IMR-90 (cell line): ENCODE data around the gene TRPM8. TPM values are rescaled to one million over a fixed set of nuclear protein-coding genes. Genes with fewer than 3 reads are reported as not detected.
A peak's percentile ranks its signal among the peaks of the same experiment; 100 is the strongest.

Experiments
- ATAC-seq: fragments of 200-7000 bp; cut with Tn5 transposase; 2 replicates; pipeline ENCODE4 v1.9.1; 2020; ENCODE audit warnings: low read depth, mild to moderate bottlenecking, moderate library complexity
- BruUV-seq: library from RNA; stranded (reverse); fragments of 400-500 nt; replicated peaks from 2 replicates; lab custom pipeline; 2021; lab: Mats Ljungman, UMichigan
- CTCF ChIA-PET: fragments of 300-600 bp; formaldehyde crosslinking; extraction: SDS; loops from one replicate; lab custom pipeline; 2021; ENCODE audit warnings: antibody characterized with exemption; lab: Yijun Ruan, JAX
- POLR2A ChIA-PET: fragments of 300-600 bp; sonication (Branson Sonifier 250); formaldehyde crosslinking; loops from one replicate; lab custom pipeline; 2022; ENCODE audit warnings: antibody characterized with exemption; ENCODE audit not compliant: unreplicated experiment; lab: Charles Lee
- DNase-seq: peaks from one replicate; pipeline ENCODE4 v3.0.0; 2013
- H2AFZ ChIP-seq: replicated peaks from 2 replicates; pipeline ENCODE3; 2013; ENCODE audit warnings: low read length, mild to moderate bottlenecking; ENCODE audit not compliant: poor library complexity
- H2AK5ac ChIP-seq: 2 replicates; pipeline ENCODE4 v1.6.1; 2013; ENCODE audit warnings: low read depth, low read length, inconsistent platforms
- H2AK9ac ChIP-seq: replicated peaks from 2 replicates; pipeline ENCODE3; 2013; ENCODE audit warnings: mild to moderate bottlenecking, low read depth, low read length, moderate library complexity; ENCODE audit not compliant: poor library complexity
- H2BK120ac ChIP-seq: 2 replicates; pipeline ENCODE4 v1.6.1; 2013; ENCODE audit warnings: low read depth, low read length, inconsistent platforms
- H2BK15ac ChIP-seq: 3 replicates; pipeline ENCODE4 v1.6.1; 2013; ENCODE audit warnings: low read depth, low read length, inconsistent platforms
- H2BK20ac ChIP-seq: 2 replicates; pipeline ENCODE4 v1.6.1; 2013; ENCODE audit warnings: low read depth, mild to moderate bottlenecking, inconsistent platforms, low read length, moderate library complexity
- H2BK5ac ChIP-seq: 2 replicates; pipeline ENCODE4 v1.6.1; 2013; ENCODE audit warnings: mild to moderate bottlenecking, low read depth, low read length, inconsistent platforms; ENCODE audit not compliant: poor library complexity, severe bottlenecking
- H3K14ac ChIP-seq: replicated peaks from 2 replicates; pipeline ENCODE4 v1.6.1; 2013; ENCODE audit warnings: low read depth, low read length, inconsistent platforms
- H3K18ac ChIP-seq: 2 replicates; pipeline ENCODE4 v1.6.1; 2013; ENCODE audit warnings: low read depth, low read length, control low read depth
- H3K23ac ChIP-seq: 2 replicates; pipeline ENCODE4 v1.6.1; 2013; ENCODE audit warnings: low read depth, low read length, inconsistent platforms
- H3K27ac ChIP-seq: 2 replicates; pipeline ENCODE4 v1.5.1; 2013; ENCODE audit warnings: mild to moderate bottlenecking, control low read depth, low read length; ENCODE audit not compliant: insufficient read depth
- H3K27me3 ChIP-seq: 2 replicates; pipeline ENCODE4 v1.6.1; 2013; ENCODE audit warnings: low read length; ENCODE audit not compliant: control insufficient read depth, insufficient read depth
- H3K36me3 ChIP-seq: 2 replicates; pipeline ENCODE4 v1.6.1; 2013; ENCODE audit warnings: low read length, mixed read lengths; ENCODE audit not compliant: control insufficient read depth, insufficient read depth
- H3K4ac ChIP-seq: 2 replicates; pipeline ENCODE4 v1.6.1; 2013; ENCODE audit warnings: low read depth, low read length, inconsistent platforms
- H3K4me1 ChIP-seq: 2 replicates; pipeline ENCODE4 v1.6.1; 2013; ENCODE audit warnings: low read length, mixed read lengths; ENCODE audit not compliant: control insufficient read depth, insufficient read depth
- H3K4me2 ChIP-seq: 2 replicates; pipeline ENCODE4 v1.6.1; 2013; ENCODE audit warnings: low read depth, mild to moderate bottlenecking, control low read depth, low read length, moderate library complexity
- H3K4me3 ChIP-seq: 2 replicates; pipeline ENCODE4 v1.5.1; 2013; ENCODE audit warnings: low read depth, mild to moderate bottlenecking, control low read depth, low read length, moderate library complexity; ENCODE audit not compliant: insufficient read depth
- H3K56ac ChIP-seq: 2 replicates; pipeline ENCODE4 v1.6.1; 2013; ENCODE audit warnings: low read length, inconsistent platforms; ENCODE audit not compliant: insufficient read depth; ENCODE audit errors: extremely low read depth
- H3K79me1 ChIP-seq, 2 experiments: 2 replicates each; pipeline ENCODE4 v1.6.1; 2013; ENCODE audit warnings: low read length in 2 of 2, inconsistent platforms in 1 of 2, low read depth in 1 of 2
- H3K9ac ChIP-seq: 2 replicates; pipeline ENCODE4 v1.6.1; 2013; ENCODE audit warnings: low read depth, low read length, control low read depth
- H3K9me1 ChIP-seq: 2 replicates; pipeline ENCODE4 v1.6.1; 2013; ENCODE audit warnings: low read length, inconsistent platforms; ENCODE audit not compliant: insufficient read depth
- H3K9me3 ChIP-seq: 2 replicates; pipeline ENCODE4 v1.6.1; 2013; ENCODE audit warnings: low read length; ENCODE audit not compliant: control insufficient read depth, insufficient read depth
- H4K20me1 ChIP-seq: 2 replicates; pipeline ENCODE4 v1.6.1; 2013; ENCODE audit warnings: low read length, inconsistent platforms; ENCODE audit not compliant: insufficient read depth
- H4K5ac ChIP-seq: 2 replicates; pipeline ENCODE4 v1.6.1; 2013; ENCODE audit warnings: mild to moderate bottlenecking, low read depth, low read length, control low read depth
- H4K8ac ChIP-seq, 2 experiments: 2 replicates each; pipeline ENCODE4 v1.6.1; 2013; ENCODE audit warnings: low read depth in 2 of 2, low read length in 2 of 2, control low read depth in 1 of 2, inconsistent platforms in 1 of 2
- H4K91ac ChIP-seq: 2 replicates; pipeline ENCODE4 v1.6.1; 2013; ENCODE audit warnings: low read depth, low read length, inconsistent platforms; ENCODE audit not compliant: insufficient read depth
- BHLHE40 ChIP-seq: fragments of 150-350 bp; IDR thresholded peaks from 2 replicates; pipeline ENCODE4 v1.6.1; 2016; ENCODE audit warnings: mild to moderate bottlenecking, low read depth, low read length
- CEBPB ChIP-seq: IDR thresholded peaks from 2 replicates; pipeline ENCODE4 v1.6.1; 2012; ENCODE audit warnings: low read depth, low read length, improper control_type of control experiment
- CHD1 ChIP-seq: IDR thresholded peaks from 2 replicates; pipeline ENCODE4 v1.6.1; 2012; ENCODE audit warnings: low read depth, low read length, improper control_type of control experiment
- FOS ChIP-seq: fragments of 150-350 bp; IDR thresholded peaks from 2 replicates; pipeline ENCODE4 v1.6.1; 2016; ENCODE audit warnings: low read depth, low read length
- MAFK ChIP-seq: IDR thresholded peaks from 2 replicates; pipeline ENCODE4 v1.6.1; 2012; ENCODE audit warnings: low read depth, low read length, improper control_type of control experiment
- MAZ ChIP-seq: IDR thresholded peaks from 2 replicates; pipeline ENCODE4 v1.6.1; 2012; ENCODE audit warnings: low read depth, mild to moderate bottlenecking, low read length, improper control_type of control experiment, moderate library complexity, borderline replicate concordance
- MXI1 ChIP-seq: IDR thresholded peaks from 2 replicates; pipeline ENCODE4 v1.6.1; 2012; ENCODE audit warnings: low read depth, mild to moderate bottlenecking, low read length, moderate library complexity, borderline replicate concordance
- NFE2L2 ChIP-seq: fragments of 150-350 bp; IDR thresholded peaks from 2 replicates; pipeline ENCODE4 v1.6.1; 2016; ENCODE audit warnings: low read depth, mild to moderate bottlenecking, low read length
- POLR2A ChIP-seq: IDR thresholded peaks from 2 replicates; pipeline ENCODE4 v1.6.1; 2012; ENCODE audit warnings: mild to moderate bottlenecking, low read depth, low read length
- RAD21 ChIP-seq: IDR thresholded peaks from 2 replicates; pipeline ENCODE4 v1.6.1; 2012; ENCODE audit warnings: low read length, improper control_type of control experiment
- RCOR1 ChIP-seq: IDR thresholded peaks from 2 replicates; pipeline ENCODE4 v1.6.1; 2012; ENCODE audit warnings: mild to moderate bottlenecking, low read length, improper control_type of control experiment; ENCODE audit not compliant: insufficient replicate concordance
- RFX5 ChIP-seq: IDR thresholded peaks from 2 replicates; pipeline ENCODE4 v1.8.0; 2012; ENCODE audit warnings: low read depth, mild to moderate bottlenecking, low read length, moderate library complexity
- SMC3 ChIP-seq: fragments of 150-350 bp; IDR thresholded peaks from 2 replicates; pipeline ENCODE4 v1.6.1; 2016; ENCODE audit warnings: low read depth, mild to moderate bottlenecking, antibody characterized with exemption, low read length, moderate library complexity
- WGBS, 2 experiments: methylation state at CpG; one replicate each; pipeline versions ENCODE4 v1.1.5 to v1.1.7; 2013; ENCODE audit warnings: missing lambda C conversion rate in 2 of 2; ENCODE audit not compliant: insufficient read length in 1 of 2; ENCODE audit errors: extremely low coverage in 2 of 2; 5-methylcytosine and 5-hydroxymethylcytosine counted together
- dilution Hi-C: fragments of 300-500 bp; cut with HindIII; formaldehyde crosslinking; loops from one replicate; pipeline ENCODE4 v1.14.3; 2018; ENCODE audit warnings: low sequenced_read_pairs; ENCODE audit not compliant: unreplicated experiment
- in situ Hi-C: fragments of 300-500 bp; cut with MboI; formaldehyde crosslinking; loops from 3 replicates; pipeline ENCODE4 v1.14.3; 2019; ENCODE audit warnings: low sequenced_read_pairs, inconsistent platforms, mixed read lengths
- intact Hi-C: fragments of 100-400 bp; cut with micrococcal nuclease; formaldehyde crosslinking; loops from 2 replicates; pipeline ENCODE4 v1.10.0; 2022
- polyA plus RNA-seq, 3 experiments: library from polyadenylated mRNA; depleted of rRNA; stranded (reverse); fragments of >200 nt; gene quantifications; 2 replicates each; pipeline ENCODE4 v1.2.3, GENCODE V29; 2012; ENCODE audit warnings: low replicate concordance in 1 of 3
- total RNA-seq: library from RNA; depleted of rRNA; stranded (reverse); fragments of >200 nt; gene quantifications from 2 replicates; pipeline ENCODE4 v1.2.3, GENCODE V29; 2012
- TF ChIP-seq, protein P1 (sequence below): conservative IDR thresholded peaks from 2 replicates; pipeline ENCODE4 v1.5.1; 2012; ENCODE audit warnings: mild to moderate bottlenecking, low read depth, low read length, improper control_type of control experiment
- TF ChIP-seq, protein P2 (sequence below): fragments of 150-350 bp; IDR thresholded peaks from 2 replicates; pipeline ENCODE4 v1.6.1; 2017; ENCODE audit warnings: mild to moderate bottlenecking, antibody characterized with exemption, low read length, low read depth
- TF ChIP-seq, protein P3 (sequence below): fragments of 150-350 bp; IDR thresholded peaks from 2 replicates; pipeline ENCODE4 v1.6.1; 2016; ENCODE audit warnings: low read depth, mild to moderate bottlenecking, low read length, moderate library complexity, borderline replicate concordance

Gene TRPM8
- total and polyA plus RNA-seq, 2 of the 4 experiments (the other 2 are of a cell fraction): not detected

DNA sequence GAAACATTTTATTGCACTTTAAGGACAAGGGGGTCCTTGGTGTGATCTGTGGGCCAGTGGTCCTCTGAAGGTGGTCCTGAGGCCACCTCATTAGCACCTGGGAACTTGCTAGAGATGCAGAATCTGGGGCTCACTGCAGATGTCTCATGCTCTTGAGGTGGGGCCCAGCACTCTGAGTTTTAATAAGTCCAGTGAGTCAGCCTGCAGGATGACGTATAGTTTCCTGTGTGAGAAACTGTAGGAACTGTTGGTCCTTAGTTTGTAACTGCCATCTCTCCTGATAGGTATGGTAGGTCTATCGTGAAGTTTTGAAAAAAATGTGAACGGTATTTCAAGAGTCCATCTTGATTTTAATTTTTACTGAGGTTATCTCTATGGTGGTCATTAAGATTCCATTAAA lies 2.8 kb downstream of the TRPM8 start:
- Histone ChIP-seq H3K4ac (no peak overlapping the region), H3K23ac (no peak overlapping the region), H3K4me3 (no peak overlapping the region), H3K18ac (no peak overlapping the region), H4K5ac (no peak overlapping the region), H3K9me1 (no peaks in the 10 kb centered on the region), H2BK120ac (no peak overlapping the region), H2BK20ac (no peak overlapping the region), H2AK5ac (no peak overlapping the region), H3K4me2 (no peak overlapping the region), H2BK15ac (no peak overlapping the region), H4K8ac (no peak overlapping the region), H3K14ac (no peak overlapping the region), H2BK5ac (no peak overlapping the region), H3K27me3 (peaks cover 11% of the 10 kb centered on the region), H2AK9ac (no peak overlapping the region), H3K9me3 (no peaks in the 10 kb centered on the region), H3K27ac (no peak overlapping the region), H3K9ac (no peak overlapping the region), H3K4me1 (peaks cover 5% of the 10 kb centered on the region; the same call in 1 of the 2 replicates), H4K91ac (no peak overlapping the region), H3K79me1 (no peaks in the 10 kb centered on the region), H3K56ac (no peak overlapping the region), H2AFZ (no peak overlapping the region), H3K36me3 (no peaks in the 10 kb centered on the region), H4K20me1 (no peaks in the 10 kb centered on the region; the same call in 1 of the 2 replicates)
- ATAC-seq (peak; percentile 48; the same call in 1 of the 2 replicates), DNase-seq (peak; percentile 61)
- ChIA-PET CTCF (interaction anchor here (0.8 kb wide), 1 partner anchor 9 kb away, joined by 3 read pairs; no protein-coding TSS in a partner anchor), POLR2A (no interaction called here)
- in situ Hi-C loops (no loop called here), dilution Hi-C loops (no loop called here), intact Hi-C loops (no loop called here)
- WGBS, 2 experiments: 20% methylated on average over 1 of the region's 3 CpGs; no CpG with 5 or more reads in 1 of the 2 experiments
- BruUV-seq: no TSS peak
- no peak for TF ChIP-seq RFX5
- TF ChIP-seq POLR2A: no peak
- TF ChIP-seq, protein P1, sequence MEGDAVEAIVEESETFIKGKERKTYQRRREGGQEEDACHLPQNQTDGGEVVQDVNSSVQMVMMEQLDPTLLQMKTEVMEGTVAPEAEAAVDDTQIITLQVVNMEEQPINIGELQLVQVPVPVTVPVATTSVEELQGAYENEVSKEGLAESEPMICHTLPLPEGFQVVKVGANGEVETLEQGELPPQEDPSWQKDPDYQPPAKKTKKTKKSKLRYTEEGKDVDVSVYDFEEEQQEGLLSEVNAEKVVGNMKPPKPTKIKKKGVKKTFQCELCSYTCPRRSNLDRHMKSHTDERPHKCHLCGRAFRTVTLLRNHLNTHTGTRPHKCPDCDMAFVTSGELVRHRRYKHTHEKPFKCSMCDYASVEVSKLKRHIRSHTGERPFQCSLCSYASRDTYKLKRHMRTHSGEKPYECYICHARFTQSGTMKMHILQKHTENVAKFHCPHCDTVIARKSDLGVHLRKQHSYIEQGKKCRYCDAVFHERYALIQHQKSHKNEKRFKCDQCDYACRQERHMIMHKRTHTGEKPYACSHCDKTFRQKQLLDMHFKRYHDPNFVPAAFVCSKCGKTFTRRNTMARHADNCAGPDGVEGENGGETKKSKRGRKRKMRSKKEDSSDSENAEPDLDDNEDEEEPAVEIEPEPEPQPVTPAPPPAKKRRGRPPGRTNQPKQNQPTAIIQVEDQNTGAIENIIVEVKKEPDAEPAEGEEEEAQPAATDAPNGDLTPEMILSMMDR: no peak
- no peak for TF ChIP-seq MXI1
- TF ChIP-seq, protein P2, sequence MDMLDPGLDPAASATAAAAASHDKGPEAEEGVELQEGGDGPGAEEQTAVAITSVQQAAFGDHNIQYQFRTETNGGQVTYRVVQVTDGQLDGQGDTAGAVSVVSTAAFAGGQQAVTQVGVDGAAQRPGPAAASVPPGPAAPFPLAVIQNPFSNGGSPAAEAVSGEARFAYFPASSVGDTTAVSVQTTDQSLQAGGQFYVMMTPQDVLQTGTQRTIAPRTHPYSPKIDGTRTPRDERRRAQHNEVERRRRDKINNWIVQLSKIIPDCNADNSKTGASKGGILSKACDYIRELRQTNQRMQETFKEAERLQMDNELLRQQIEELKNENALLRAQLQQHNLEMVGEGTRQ: no peak
- no peak for TF ChIP-seq RCOR1
- no peak for TF ChIP-seq FOS
- no peak for TF ChIP-seq CEBPB
- no peak for TF ChIP-seq RAD21
- TF ChIP-seq MAFK: no peak
- TF ChIP-seq CHD1: no peak
- TF ChIP-seq, protein P3, sequence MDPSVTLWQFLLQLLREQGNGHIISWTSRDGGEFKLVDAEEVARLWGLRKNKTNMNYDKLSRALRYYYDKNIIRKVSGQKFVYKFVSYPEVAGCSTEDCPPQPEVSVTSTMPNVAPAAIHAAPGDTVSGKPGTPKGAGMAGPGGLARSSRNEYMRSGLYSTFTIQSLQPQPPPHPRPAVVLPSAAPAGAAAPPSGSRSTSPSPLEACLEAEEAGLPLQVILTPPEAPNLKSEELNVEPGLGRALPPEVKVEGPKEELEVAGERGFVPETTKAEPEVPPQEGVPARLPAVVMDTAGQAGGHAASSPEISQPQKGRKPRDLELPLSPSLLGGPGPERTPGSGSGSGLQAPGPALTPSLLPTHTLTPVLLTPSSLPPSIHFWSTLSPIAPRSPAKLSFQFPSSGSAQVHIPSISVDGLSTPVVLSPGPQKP: no peak
- no peak for TF ChIP-seq SMC3
- no peak for TF ChIP-seq MAZ
- TF ChIP-seq NFE2L2: no peak
- TF ChIP-seq BHLHE40: no peak
